ACC112 (cell line): Measurements from ENCODE around the gene KCNMA1.
"Not testable (repeated sequence)": the region's sequence is repeated elsewhere in the genome, so short reads cannot be mapped to it uniquely, and the experiment has no call there.

Source experiments
- H2AFZ ChIP-seq: fragments of 200-600 bp; sonication (generic); one replicate; pipeline ENCODE4 v1.6.0; 2017; ENCODE audit warnings: antibody characterized with exemption, low read length; ENCODE audit not compliant: unreplicated experiment
- H3K27ac ChIP-seq: fragments of 200-600 bp; sonication (generic); 2 replicates; pipeline ENCODE4 v1.5.1; 2014; ENCODE audit warnings: low read depth, mild to moderate bottlenecking, antibody characterized with exemption, low read length, moderate library complexity
- H3K27me3 ChIP-seq: fragments of 200-600 bp; sonication (generic); 2 replicates; pipeline ENCODE4 v1.6.1; 2014; ENCODE audit warnings: mild to moderate bottlenecking, antibody characterized with exemption, low read length, moderate library complexity, mixed read lengths; ENCODE audit not compliant: insufficient read depth
- H3K36me3 ChIP-seq: fragments of 200-600 bp; sonication (generic); 2 replicates; pipeline ENCODE4 v1.6.1; 2016; ENCODE audit warnings: mild to moderate bottlenecking, antibody characterized with exemption, low read length, moderate library complexity, mixed read lengths; ENCODE audit not compliant: insufficient read depth
- H3K4me1 ChIP-seq: fragments of 200-600 bp; sonication (generic); one replicate; pipeline ENCODE4 v1.6.1; 2016; ENCODE audit warnings: low read length, mixed read lengths; ENCODE audit not compliant: insufficient read depth, unreplicated experiment, control insufficient read depth
- H3K4me3 ChIP-seq: fragments of 200-600 bp; sonication (generic); 2 replicates; pipeline ENCODE4 v1.5.1; 2014; ENCODE audit warnings: mild to moderate bottlenecking, low read depth, low read length
- H3K79me2 ChIP-seq: fragments of 200-600 bp; sonication (generic); one replicate; pipeline ENCODE4 v1.6.0; 2016; ENCODE audit warnings: low read length; ENCODE audit not compliant: control insufficient read depth, unreplicated experiment, insufficient read depth

The KCNMA1 gene

GRCh38 chr10:77637532-77638320 lies at the start of gene KCNMA1:
Gene KCNMA1 (minus strand): TSS chr10:77637808.
- Histone ChIP-seq H3K27me3 (no peaks in the 10 kb centered on the region), H2AFZ (peak within 1 kb of the TSS; percentile 76), H3K27ac (no peak within 1 kb of the TSS), H3K4me1 (peaks cover 12% of the 10 kb centered on the region), H3K79me2 (peaks cover 8% of the 10 kb centered on the region), H3K36me3 (no peaks in the 10 kb centered on the region), H3K4me3 (peak within 1 kb of the TSS; percentile 82)

DNA sequence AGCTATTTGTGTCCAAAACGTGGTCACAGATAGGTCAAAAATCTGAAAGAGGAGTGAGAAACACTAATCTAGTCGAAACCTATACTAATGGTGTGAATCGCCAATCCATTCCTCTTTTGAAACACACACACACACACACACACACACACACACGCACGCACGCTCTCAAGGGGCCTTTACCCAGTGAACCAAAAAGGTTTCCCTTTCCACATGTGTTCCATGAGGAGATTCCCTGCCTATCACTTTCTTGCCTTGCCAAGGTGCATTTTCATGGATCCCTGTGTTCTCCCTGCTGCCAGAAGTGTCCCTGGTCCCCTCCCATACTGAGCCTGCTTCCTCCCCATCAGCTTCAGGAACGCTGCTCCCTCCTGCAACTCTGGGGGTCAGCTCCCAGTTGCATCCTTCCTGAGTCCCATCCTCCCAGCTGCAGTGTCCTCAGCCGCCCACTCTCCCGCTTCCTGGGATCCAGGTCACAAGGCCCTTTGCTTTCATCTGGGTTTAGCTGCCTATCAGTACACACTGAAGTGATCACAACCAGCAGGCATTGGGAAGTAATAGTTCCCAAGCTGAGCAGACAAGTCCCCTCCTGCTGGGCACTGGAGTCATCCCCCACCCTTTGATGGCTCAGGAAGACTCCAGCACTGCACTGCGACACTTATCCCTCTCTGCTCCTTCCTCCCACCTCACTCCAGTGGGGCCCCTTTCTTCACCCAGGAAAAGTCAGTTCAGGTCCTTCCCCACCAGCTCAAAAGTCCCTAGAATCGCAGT lies 49.2 kb upstream of the KCNMA1 start:
- Histone ChIP-seq H3K27ac (no peak overlapping the region), H3K4me1 (no peaks in the 10 kb centered on the region)

DNA sequence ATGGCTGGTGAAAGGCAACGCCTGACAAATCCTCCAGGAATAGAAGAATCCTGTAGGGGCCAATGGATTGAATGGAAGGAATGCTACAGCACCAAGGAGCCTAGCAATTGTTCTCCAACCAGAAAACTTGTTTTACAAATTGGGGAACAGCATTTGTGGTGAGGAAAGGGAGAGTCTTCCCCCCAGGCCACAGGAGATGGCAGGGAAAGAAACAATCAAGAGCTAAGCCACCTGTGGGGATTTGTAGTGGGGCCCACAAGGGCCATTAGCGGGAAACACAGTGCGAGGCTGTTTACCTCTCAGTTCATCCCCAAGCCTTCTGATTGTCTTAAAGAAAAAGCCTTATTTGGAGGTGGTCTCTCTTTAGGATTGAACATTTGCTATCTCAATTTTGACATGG lies 48.5 kb upstream of the KCNMA1 start:
- H3K27ac ChIP-seq = no peak overlapping the region
- peaks cover 13% of the 10 kb centered on the region for H3K27me3 ChIP-seq
- H3K36me3 ChIP-seq = no peaks in the 10 kb centered on the region
- no peaks in the 10 kb centered on the region for H3K4me1 ChIP-seq
- no peaks in the 10 kb centered on the region for H3K79me2 ChIP-seq
- H3K4me3 ChIP-seq = no peak overlapping the region
- no peak overlapping the region for H2AFZ ChIP-seq

More for the DNA sequence above, 49.2 kb upstream of the KCNMA1 start:
- no peaks in the 10 kb centered on the region for H3K79me2 ChIP-seq
- H3K27me3 ChIP-seq = peaks cover 13% of the 10 kb centered on the region
- H3K4me3 ChIP-seq = no peak overlapping the region
- no peaks in the 10 kb centered on the region for H3K36me3 ChIP-seq
- no peak overlapping the region for H2AFZ ChIP-seq

DNA sequence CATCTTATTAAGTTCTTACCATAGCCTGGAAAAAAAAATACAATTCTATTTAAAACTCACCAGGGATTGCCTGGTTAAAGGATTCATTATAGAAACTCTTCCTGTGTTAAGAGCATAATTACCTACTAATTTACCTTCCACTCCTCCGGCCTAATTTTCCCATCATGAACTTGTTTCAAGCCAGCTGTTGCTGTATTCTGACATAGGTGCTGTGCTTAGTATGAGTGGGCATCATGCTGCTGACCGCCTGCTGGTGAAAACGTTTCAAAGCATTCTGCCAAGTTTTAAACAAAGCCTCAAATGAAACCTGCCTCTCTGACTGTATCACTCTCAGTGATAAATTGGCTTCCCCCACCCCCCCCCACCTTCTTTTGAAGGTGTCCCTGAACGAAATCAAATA lies 47.8 kb upstream of the KCNMA1 start:
- H2AFZ ChIP-seq = no peak overlapping the region
- peaks cover 13% of the 10 kb centered on the region for H3K27me3 ChIP-seq
- no peak overlapping the region for H3K4me3 ChIP-seq
- no peaks in the 10 kb centered on the region for H3K36me3 ChIP-seq
- no peaks in the 10 kb centered on the region for H3K79me2 ChIP-seq
- no peaks in the 10 kb centered on the region for H3K4me1 ChIP-seq
- H3K27ac ChIP-seq = no peak overlapping the region

DNA sequence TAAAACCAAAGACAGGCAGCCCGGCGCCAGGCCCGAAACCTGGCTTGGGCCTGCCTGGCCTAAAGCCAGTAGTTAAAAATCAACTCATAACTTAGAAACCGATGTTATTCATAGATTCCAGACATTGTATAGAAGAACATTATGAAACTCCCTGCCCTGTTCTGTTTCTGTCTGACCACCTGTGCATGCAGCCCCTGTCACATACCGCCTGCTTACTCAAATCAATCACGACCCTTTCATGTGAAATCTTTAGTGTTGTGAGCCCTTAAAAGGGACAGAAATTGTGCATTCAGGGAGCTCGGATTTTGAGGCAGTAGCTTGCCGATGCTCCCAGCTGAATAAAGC lies 45.5 kb upstream of the KCNMA1 start:
- not testable (repeated sequence) for H2AFZ ChIP-seq, H3K27ac ChIP-seq, H3K36me3 ChIP-seq, H3K79me2 ChIP-seq, H3K4me1 ChIP-seq, H3K27me3 ChIP-seq, H3K4me3 ChIP-seq

DNA sequence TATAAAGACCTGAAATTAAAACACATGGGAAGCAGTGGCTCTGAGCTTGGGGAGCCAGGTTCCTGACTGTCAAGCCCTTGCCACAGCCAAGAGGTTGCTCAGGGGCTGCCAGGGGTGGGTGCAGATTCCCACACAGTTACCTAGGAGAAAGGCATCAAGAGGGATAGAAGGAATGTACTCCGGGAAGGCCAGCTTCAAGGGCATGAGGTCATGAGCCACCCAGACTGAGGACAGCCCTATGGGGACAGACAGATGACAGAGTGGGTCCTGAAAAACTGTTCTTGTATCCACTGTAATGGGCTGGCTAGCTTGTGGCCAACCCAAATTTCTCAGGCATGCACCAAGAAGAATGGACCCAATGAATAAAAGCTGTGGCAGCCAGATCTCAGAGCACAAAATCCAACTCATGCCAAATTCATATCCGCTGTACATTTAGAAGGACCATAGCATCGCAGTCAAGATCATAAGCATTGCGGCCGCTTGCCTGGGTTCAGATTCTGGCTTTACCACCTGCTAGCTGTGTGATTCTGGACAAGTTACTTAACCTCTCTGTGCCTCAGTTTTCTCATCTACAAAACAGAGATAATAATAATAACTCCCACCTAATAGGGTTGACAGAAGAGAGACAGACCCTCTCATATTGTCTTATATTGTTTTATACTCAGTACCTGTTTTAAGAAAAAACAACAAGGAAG lies 44.9 kb upstream of the KCNMA1 start:
- H3K36me3 ChIP-seq = no peaks in the 10 kb centered on the region
- peaks cover under 1% of the 10 kb centered on the region; the same call in 1 of the 2 replicates for H3K27me3 ChIP-seq
- no peaks in the 10 kb centered on the region for H3K4me1 ChIP-seq
- H3K79me2 ChIP-seq = no peaks in the 10 kb centered on the region
- H2AFZ ChIP-seq = no peak overlapping the region
- no peak overlapping the region for H3K27ac ChIP-seq
- H3K4me3 ChIP-seq = no peak overlapping the region

GRCh38 chr10:77681839-77682238 lies 44.2 kb upstream of the KCNMA1 start:
- no peaks in the 10 kb centered on the region for H3K36me3 ChIP-seq
- H3K4me1 ChIP-seq = no peaks in the 10 kb centered on the region
- no peak overlapping the region for H2AFZ ChIP-seq
- no peaks in the 10 kb centered on the region for H3K79me2 ChIP-seq
- H3K27ac ChIP-seq = no peak overlapping the region
- no peak overlapping the region for H3K4me3 ChIP-seq
- no peaks in the 10 kb centered on the region for H3K27me3 ChIP-seq

DNA sequence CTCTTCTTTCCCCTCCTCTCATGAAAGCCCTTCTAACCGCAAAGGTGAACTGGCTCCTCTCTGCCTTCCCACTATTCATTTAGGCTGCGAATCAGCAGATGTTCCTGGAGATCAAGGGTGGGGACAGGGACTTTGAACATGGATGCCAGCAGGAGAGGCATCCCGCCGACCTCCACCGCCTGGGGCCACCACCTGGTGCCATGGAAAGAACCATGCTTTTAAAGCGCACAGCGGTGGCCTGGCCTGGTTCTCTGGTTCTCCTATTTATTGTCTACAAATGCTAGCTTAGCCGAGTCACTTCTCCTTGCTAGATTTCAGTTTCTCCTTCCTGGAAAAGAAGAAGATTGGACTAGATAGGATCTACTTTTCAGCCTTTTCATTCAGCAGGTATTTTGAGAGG lies 43.2 kb upstream of the KCNMA1 start:
- H3K4me3 ChIP-seq = no peak overlapping the region
- H3K79me2 ChIP-seq = no peaks in the 10 kb centered on the region
- H3K27ac ChIP-seq = no peak overlapping the region
- no peak overlapping the region for H2AFZ ChIP-seq
- no peaks in the 10 kb centered on the region for H3K36me3 ChIP-seq
- no peaks in the 10 kb centered on the region for H3K27me3 ChIP-seq
- no peaks in the 10 kb centered on the region for H3K4me1 ChIP-seq

DNA sequence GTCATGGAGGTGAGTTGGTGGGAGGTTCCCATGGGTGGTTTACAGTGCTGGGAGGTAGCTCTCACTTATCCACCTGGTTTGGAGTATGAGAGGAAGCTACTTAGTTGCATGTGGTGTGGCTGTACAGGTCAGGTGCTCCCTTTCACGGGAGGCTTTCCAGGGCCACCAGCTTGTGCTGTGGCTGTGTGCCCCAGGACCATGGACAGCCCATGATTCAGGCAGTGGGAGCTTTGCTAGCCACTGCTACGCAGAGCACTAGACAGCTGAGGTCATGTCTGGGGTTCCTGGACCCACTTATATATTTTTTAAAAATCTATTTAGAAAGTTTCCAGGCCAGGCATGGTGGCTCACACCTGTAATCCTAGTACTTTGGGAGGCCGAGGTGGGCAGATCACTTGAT lies 42.5 kb upstream of the KCNMA1 start:
- Histone ChIP-seq H2AFZ (no peak overlapping the region), H3K4me3 (no peak overlapping the region), H3K27me3 (no peaks in the 10 kb centered on the region), H3K4me1 (no peaks in the 10 kb centered on the region), H3K79me2 (no peaks in the 10 kb centered on the region), H3K27ac (no peak overlapping the region), H3K36me3 (no peaks in the 10 kb centered on the region)

- H3K36me3 ChIP-seq = no peaks in the 10 kb centered on the region
Measured at GRCh38 chr10:77679217-77679616, 41.6 kb upstream of the KCNMA1 start.

More at GRCh38 chr10:77679217-77679616, 41.6 kb upstream of the KCNMA1 start:
- H3K4me3 ChIP-seq = no peak overlapping the region
- no peaks in the 10 kb centered on the region for H3K27me3 ChIP-seq
- H3K4me1 ChIP-seq = no peaks in the 10 kb centered on the region
- no peaks in the 10 kb centered on the region for H3K79me2 ChIP-seq
- no peak overlapping the region for H2AFZ ChIP-seq
- H3K27ac ChIP-seq = no peak overlapping the region
